Panc1 (cell line): ENCODE results near the gene PLCB1.

Experiments used
- CTCF ChIP-seq: fragments of 450-650 bp; IDR thresholded peaks from 2 replicates; pipeline ENCODE4 v1.5.1; 2017; ENCODE audit warnings: mild to moderate bottlenecking
- REST ChIP-seq, 2 experiments: IDR thresholded peaks; 2 replicates each; pipeline ENCODE4 v1.6.1; 2011 to 2012; ENCODE audit warnings: low read depth in 2 of 2, control low read depth in 1 of 2, low read length in 1 of 2, mild to moderate bottlenecking in 1 of 2, moderate library complexity in 1 of 2; ENCODE audit not compliant: insufficient read depth in 1 of 2

- no peak for TF ChIP-seq CTCF
- TF ChIP-seq REST (IDR thresholded peaks at IDR 0.05; ENCODE audit: insufficient read depth in 1 of 2, low read depth in 2 of 2, low read length in 1 of 2), result no peak
Observed at GRCh38 chr20:8212286-8212685, 80.2 kb downstream of the PLCB1 start.
